Measurements from ENCODE around the gene LORICRIN.

The LORICRIN gene

DNA sequence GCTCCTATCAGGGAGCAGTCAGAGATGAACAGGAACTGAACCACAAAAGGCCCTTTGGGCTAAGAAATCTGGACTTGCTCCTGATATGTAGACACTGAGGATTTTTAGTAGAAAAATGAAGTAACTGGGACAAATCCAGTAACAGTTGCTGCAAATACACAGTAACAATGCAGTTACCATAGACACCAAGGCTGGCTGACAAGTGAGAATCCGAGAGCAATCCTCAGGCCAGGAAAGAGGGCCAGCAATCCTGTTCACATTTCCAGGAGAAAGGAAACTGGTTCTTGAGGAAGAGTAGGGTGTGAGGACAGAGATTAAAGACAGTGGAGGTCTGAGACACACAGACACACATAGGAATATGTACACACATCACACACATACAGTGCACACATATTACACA is 9.3 kb upstream of the LORICRIN start:
- no peak for DNase-seq (ENCODE audit: low spot score)

GRCh38 chr1:153251087-153251486 is 8.4 kb upstream of the LORICRIN start:
- no peak for DNase-seq (ENCODE audit: low spot score)

DNA sequence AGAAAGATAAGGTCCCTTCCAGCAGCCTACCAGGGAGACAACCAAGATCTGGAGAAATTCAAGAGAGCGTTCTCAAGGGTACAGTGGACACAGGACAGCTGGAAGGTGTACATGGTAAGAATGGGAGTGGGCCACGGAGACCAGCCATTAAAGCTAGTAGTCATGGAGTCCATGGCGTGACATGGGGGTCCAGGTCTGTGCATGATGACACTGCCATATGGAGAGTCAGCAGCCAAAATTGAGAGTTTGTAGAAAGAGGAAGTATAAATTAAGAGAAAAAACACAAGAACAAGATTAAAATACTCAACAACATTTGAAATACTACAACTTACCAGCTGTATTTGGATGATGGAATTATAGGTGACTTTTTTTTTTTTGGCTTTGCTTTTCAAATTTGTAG is 7.9 kb upstream of the LORICRIN start:
- no peak for DNase-seq (ENCODE audit: low spot score)

GRCh38 chr1:153251988-153252387 is 7.5 kb upstream of the LORICRIN start:
- no peak for DNase-seq (ENCODE audit: low spot score)

GRCh38 chr1:153253076-153253475 is 6.4 kb upstream of the LORICRIN start:
- DNase-seq (ENCODE audit: low spot score): no peak

- DNase-seq (ENCODE audit: low spot score): no peak
These were observed 5.8 kb upstream of the LORICRIN start for GRCh38 chr1:153253693-153254092.

DNA sequence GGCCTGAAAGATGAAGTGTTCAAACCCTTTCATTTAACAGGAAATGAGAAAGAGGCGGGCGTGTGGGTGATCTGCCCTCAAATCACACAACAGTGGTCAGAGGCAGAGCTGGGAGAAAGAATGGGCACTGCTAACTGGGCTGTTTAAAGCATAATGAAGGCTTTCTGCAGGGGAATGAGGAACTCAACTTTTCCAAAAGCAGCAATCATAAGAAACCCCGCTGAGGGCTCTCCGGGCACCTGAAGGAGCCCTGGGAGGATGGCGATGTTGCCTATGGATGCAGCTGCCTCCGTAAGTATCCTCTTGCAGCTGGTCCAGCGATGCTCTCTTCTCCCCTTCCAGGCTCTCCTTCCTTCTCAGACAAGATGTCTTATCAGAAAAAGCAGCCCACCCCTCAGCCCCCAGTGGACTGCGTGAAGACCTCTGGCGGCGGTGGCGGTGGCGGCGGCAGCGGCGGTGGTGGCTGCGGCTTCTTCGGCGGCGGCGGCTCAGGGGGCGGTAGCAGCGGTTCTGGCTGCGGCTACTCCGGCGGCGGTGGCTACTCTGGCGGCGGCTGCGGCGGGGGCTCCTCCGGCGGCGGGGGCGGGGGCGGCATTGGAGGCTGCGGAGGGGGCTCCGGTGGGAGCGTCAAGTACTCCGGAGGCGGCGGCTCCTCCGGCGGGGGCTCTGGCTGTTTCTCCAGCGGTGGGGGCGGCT is 1.2 kb downstream of the LORICRIN start:
- no peak for DNase-seq (ENCODE audit: low spot score)

DNA sequence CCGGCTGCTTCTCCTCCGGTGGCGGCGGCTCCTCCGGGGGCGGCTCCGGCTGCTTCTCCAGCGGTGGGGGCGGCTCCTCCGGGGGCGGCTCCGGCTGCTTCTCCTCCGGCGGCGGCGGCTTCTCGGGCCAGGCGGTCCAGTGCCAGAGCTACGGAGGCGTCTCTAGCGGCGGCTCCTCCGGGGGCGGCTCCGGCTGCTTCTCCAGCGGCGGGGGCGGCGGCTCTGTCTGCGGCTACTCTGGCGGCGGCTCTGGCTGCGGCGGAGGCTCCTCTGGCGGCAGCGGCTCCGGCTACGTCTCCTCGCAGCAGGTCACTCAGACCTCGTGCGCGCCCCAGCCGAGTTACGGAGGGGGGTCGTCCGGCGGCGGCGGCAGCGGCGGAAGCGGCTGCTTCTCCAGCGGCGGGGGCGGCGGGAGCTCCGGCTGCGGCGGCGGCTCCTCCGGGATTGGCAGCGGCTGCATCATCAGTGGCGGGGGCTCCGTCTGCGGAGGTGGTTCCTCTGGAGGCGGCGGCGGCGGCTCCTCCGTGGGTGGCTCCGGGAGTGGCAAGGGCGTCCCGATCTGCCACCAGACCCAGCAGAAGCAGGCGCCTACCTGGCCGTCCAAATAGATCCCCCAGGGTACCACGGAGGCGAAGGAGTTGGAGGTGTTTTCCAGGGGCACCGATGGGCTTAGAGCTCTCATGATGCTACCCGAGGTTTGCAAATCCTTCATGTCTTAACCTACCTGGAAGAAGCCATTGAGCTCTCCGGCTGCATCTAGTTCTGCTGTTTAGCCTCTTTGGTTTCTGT is 2.0 kb downstream of the LORICRIN start:
- peak; percentile 53 for DNase-seq (ENCODE audit: low spot score)

DNA sequence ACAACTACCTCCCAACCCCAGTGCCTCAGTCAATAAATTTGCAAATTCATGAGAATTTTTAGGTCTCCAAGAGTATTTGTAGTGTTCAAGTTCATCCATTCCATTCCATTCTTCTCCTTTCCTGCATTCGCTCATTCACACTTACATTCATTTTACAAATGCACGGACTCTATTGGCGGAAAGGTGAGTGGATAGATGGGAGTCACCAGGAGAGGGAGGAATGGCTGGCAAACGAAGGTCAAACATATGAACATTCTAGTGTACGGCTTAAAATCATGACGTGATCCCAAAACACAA is 2.5 kb downstream of the LORICRIN start:
- no peak for DNase-seq (ENCODE audit: low spot score)

DNA sequence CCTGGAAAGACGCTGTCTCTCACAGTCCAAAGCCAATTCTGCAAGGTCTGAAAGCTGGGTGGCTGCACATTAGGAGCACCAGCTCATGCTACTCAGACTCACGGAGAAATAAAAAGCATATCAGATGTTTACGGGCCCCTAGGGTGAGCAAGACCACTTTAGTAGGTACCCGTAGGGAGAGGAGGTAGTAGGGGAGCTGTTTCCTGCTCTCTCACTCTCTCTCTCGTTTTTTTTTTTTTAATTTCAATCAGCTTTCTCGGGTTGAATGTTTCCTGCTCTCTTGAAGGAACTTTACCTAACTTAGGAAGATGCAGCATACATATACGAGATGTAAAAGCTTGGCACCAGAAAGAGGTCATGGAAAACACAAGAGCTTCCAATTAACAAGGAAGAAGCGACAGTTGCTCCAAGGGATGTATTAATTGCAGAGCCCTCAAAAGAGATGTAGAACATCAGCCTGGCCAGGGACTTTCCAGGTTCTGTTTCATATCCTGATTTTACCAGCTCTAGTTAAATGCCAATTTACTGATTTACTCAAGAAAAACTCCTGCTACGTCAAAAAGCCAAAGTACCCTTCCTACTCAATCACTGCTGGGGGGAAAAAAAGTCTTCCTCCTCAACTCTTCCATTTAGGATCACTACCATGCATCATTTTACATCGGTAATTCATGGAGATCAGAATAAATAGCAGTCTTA is 3.1 kb downstream of the LORICRIN start:
- DNase-seq (ENCODE audit: low spot score): no peak

- DNase-seq (ENCODE audit: low spot score): no peak
These were observed 6.0 kb downstream of the LORICRIN start for GRCh38 chr1:153265457-153265856.

DNA sequence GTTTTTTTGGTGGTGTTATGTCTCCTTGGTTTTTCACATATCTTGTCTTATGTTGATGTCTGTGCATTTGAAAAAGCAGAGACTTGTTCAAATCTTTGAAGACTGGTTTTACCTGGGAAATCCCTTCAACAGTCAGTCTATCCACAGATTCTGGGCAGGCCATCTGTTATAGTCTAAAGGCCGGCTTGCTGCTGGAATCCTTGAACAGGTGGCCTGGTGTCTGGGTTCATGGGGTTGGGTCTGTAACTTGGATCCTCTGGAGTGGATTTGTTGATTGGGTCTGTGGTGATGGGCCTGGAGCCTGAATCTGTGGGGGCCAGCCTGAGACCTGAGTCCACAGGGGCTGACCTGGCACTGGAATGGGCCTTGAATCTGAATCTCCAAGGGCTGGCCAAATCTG is 12.2 kb downstream of the LORICRIN start:
- no peak for DNase-seq (ENCODE audit: low spot score)

- DNase-seq (ENCODE audit: low spot score): no peak
These were observed 12.7 kb downstream of the LORICRIN start for GRCh38 chr1:153272186-153272585.

DNA sequence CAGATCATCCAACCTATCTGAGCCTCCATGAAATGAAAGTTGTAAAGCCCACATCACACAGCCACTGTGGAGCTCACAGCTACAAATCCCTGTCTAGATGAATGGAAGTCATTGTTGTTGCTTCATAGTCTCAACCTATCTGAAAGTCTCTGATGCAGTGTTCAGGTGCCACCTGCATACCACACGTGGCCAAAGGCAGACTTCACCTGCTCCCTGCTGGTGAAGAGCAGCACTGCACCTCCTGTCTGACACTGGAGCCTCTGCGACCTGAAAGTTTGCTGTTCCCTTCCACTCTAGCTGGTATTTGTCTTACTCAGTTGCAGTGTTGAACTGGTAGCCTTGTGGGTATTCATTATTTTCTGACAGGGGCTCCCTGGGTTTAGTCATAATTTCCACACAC is 18.4 kb downstream of the LORICRIN start:
- no peak for DNase-seq (ENCODE audit: low spot score)

- peak; percentile 35 for DNase-seq (ENCODE audit: low spot score)
These were observed 29.3 kb downstream of the LORICRIN start for GRCh38 chr1:153288634-153289275.

DNA sequence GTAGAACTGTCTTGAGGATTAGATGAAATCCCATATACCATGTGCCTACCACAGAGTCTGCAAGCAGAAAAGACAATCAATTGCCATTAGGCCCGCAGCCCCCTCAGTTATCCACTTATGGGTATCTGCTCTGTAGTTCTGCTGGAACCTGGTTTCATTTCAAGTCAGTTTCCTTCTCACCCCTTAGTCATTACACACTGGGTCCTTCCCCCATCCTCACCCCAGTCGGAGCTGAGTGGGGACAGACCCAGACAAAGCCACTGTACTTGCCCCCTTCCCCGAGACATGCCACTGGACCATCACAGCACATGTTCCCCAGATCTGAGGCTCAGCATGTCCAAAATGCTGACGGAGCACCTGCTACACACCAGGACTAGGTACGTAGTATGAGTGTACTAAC is 32.0 kb downstream of the LORICRIN start:
- DNase-seq (ENCODE audit: low spot score): no peak

DNA sequence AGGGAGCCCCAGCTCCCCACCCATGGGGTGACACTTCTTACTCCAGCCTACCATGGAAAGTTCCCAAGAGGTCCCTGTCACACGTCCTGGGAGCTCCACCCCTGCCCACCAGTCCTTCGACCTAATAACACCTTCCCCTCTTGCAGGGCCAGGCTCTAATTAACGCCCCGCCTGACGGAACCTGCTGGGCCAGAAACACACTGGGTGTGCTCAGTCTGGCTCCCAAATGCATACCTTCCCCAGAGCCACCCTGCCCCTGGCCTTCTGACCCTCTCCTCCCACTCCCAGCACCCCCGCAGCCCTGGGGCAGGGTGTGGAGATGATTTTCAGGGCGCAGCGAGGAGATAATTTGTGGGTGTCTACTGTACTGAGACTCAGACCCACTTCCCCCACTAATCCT is 32.7 kb downstream of the LORICRIN start:
- no peak for DNase-seq (ENCODE audit: low spot score)

DNA sequence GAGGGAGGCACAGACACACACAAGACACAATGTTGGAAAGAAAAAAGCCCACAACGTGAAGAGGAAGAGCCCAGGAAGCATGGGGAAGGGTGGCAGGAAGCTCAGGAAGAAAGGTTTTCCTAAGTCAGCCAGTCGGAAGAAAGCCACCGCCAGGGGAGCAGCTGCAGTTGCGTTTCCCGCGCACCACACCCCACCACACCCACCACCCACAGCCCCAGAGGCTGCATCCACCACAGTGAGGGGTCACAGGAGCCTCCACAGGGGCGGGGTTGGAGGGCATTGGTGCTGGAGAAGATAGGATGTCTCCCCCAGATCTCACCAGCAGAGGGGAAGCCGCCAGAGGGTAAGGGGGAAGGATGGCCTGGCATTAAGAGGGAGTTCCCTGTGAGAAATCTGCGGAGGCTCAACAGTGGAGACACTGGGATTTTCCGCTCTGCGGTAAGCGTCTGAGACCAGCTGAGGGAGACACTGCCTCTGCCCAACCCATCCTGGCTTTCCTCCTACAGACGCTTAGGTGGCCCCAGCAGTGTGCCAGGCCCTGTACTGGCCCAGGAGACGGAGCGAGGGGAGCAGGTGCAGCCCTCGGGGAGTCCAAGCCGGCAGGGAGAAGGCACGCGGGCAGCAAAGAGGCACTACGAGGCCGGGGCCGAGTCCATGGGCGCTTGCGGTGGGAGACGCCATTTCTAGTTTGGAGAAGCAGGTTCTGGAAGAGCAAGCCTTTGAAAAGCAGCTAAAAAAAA is 33.4 kb downstream of the LORICRIN start:
- DNase-seq (ENCODE audit: low spot score): no peak

GRCh38 chr1:153293480-153293775 is 33.9 kb downstream of the LORICRIN start:
- no peak for DNase-seq (ENCODE audit: low spot score)

DNA sequence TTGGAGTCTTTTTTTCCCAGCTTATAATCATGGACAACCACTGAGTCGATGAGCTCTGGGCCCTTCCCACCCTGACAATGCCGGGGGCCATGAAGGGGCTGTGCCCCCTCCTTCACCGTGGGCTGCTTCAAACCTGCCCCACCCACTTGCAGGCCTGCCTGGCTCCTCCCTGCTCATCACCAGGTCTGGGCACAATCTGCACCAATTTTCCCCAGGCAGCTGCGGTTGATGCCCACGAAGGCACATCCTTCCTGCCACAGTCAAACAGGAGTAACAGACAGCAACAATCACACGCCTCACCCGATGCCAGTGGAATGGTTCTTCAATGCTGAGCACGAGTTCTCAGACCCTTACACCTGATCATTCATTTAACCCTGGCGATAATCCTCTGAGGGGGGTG is 34.4 kb downstream of the LORICRIN start:
- no peak for DNase-seq (ENCODE audit: low spot score)

GRCh38 chr1:153302308-153302707 is 42.8 kb downstream of the LORICRIN start:
- DNase-seq (ENCODE audit: low spot score): no peak

GRCh38 chr1:153305682-153306081 is 46.2 kb downstream of the LORICRIN start:
- no peak for DNase-seq (ENCODE audit: low spot score)
